ENCODE data around the gene MEMO1. TPM values are rescaled to one million over a fixed set of nuclear protein-coding genes. Genes with fewer than 3 reads are reported as not detected.
A peak's percentile ranks its signal among the peaks of the same experiment; 100 is the strongest.

The MEMO1 gene
- total and polyA plus RNA-seq, 9 of the 15 experiments (the other 6 are each of a cell fraction or from before 2014, with no cell fraction given): 22.1 to 87.7 (median 61.2) TPM

DNA sequence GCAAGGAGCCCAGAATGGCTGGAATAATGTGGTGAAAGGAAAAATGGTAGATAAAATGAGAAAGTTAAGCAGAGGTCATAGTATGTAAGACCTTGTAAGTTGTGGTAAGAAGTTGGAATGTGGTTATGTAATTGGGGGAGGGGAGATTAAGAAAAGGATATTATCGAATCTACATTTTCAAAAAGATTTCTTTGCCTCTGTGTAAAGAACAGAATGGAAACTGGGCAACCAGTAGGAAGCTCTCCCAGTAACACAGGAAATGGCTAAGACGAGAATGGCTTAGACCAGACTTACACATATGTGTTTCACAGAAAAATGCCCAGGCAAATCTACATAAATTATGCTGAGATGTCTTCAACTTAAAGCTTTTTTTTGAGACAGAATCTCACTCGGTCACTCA, 13.2 kb downstream of the MEMO1 start:
- Histone ChIP-seq H3K4me3 (no peak overlapping the region), H3K4me2 (ENCODE audit: insufficient read depth, low read length) (no peak overlapping the region), H3K27me3 (ENCODE audit: control insufficient read depth in 2 of 2, insufficient read depth in 2 of 2, low read length in 2 of 2) (no peaks in the 10 kb centered on the region), H3K36me3 (ENCODE audit: control insufficient read depth, insufficient read depth, low read length) (peaks cover 3% of the 10 kb centered on the region; the same call in 2 of the 3 replicates), H3K27ac (ENCODE audit: extremely low read depth, low read depth, low read length) (no peak overlapping the region; the same call in 2 of the 3 replicates), H3K4me1 (replicated peaks in 1 of 2; ENCODE audit: control insufficient read depth in 2 of 2, insufficient read depth in 2 of 2, low read length in 2 of 2) (peaks cover 11 to 17% of the 10 kb centered on the region in 2 experiments; a peak in 4 of 5 replicates), H3K9me3 (replicated peaks; ENCODE audit: control insufficient read depth, insufficient read depth, low read depth, low read length) (no peaks in the 10 kb centered on the region), H2AFZ (ENCODE audit: low read depth, low read length) (no peak overlapping the region), H3K79me2 (ENCODE audit: control insufficient read depth, insufficient read depth, low read length) (peaks cover 93% of the 10 kb centered on the region), H3K9ac (ENCODE audit: insufficient read depth in 1 of 2, low read depth in 2 of 2, low read length in 2 of 2) (no peak overlapping the region), H4K20me1 (replicated peaks; ENCODE audit: control insufficient read depth, insufficient read depth, low read length) (peaks cover 7% of the 10 kb centered on the region; the same call in 1 of the 2 replicates), H3K9me1 (ENCODE audit: control insufficient read depth, insufficient read depth, low read length) (no peaks in the 10 kb centered on the region)
- intact Hi-C loops (cut with micrococcal nuclease): no loop called here
- ATAC-seq (peak; percentile 14), FAIRE-seq (no peak), DNase-seq (ENCODE audit: extremely low read depth in 1 of 4, low spot score in 3 of 4) (no peak)
- in situ Hi-C loops (cut with MboI): no loop called here
- 47% methylated on average over 3 of the region's 3 CpGs for WGBS (ENCODE audit: insufficient coverage, low coverage, missing lambda C conversion rate)
- ChIA-PET CTCF (ENCODE audit: low intra/inter-chr PET ratio) (no interaction called here), POLR2A (interaction anchor here (1.0 to 1.9 kb wide), 2 partner anchors 9 to 11 kb away, joined by 3 to 7 read pairs; no protein-coding TSS in a partner anchor)
- no TSS peak for BruUV-seq (replicated peaks)
- TF ChIP-seq, protein P1, sequence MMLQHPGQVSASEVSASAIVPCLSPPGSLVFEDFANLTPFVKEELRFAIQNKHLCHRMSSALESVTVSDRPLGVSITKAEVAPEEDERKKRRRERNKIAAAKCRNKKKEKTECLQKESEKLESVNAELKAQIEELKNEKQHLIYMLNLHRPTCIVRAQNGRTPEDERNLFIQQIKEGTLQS (IDR thresholded peaks at IDR 0.05): no peak
- TF ChIP-seq, protein P1 (CRISPR knock-in tag; conservative IDR thresholded peaks at IDR 0.05): no peak
- no peak for TF ChIP-seq MCM7 (IDR thresholded peaks at IDR 0.05)
- TF ChIP-seq, protein P2, sequence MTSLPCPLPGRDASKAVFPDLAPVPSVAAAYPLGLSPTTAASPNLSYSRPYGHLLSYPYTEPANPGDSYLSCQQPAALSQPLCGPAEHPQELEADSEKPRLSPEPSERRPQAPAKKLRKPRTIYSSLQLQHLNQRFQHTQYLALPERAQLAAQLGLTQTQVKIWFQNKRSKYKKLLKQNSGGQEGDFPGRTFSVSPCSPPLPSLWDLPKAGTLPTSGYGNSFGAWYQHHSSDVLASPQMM (CRISPR knock-in tag; IDR thresholded peaks at IDR 0.05): no peak
- no peak for TF ChIP-seq ZNF589 (CRISPR knock-in tag; IDR thresholded peaks at IDR 0.05; ENCODE audit: low read depth)
- no peak for TF ChIP-seq KDM1A (IDR thresholded peaks at IDR 0.05)
- TF ChIP-seq CHD1 (IDR thresholded peaks at IDR 0.05; ENCODE audit: low read length): no peak
- peak in 1 of 2 experiments; percentile 12; a peak in 1 of 4 replicates for TF ChIP-seq TRIM24 (IDR thresholded peaks at IDR 0.05)
- TF ChIP-seq SPI1 (IDR thresholded peaks at IDR 0.05; ENCODE audit: borderline replicate concordance, low read depth, low read length): no peak
- TF ChIP-seq, protein P3, sequence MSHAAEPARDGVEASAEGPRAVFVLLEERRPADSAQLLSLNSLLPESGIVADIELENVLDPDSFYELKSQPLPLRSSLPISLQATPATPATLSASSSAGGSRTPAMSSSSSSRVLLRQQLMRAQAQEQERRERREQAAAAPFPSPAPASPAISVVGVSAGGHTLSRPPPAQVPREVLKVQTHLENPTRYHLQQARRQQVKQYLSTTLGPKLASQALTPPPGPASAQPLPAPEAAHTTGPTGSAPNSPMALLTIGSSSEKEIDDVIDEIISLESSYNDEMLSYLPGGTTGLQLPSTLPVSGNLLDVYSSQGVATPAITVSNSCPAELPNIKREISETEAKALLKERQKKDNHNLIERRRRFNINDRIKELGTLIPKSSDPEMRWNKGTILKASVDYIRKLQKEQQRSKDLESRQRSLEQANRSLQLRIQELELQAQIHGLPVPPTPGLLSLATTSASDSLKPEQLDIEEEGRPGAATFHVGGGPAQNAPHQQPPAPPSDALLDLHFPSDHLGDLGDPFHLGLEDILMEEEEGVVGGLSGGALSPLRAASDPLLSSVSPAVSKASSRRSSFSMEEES (CRISPR knock-in tag; IDR thresholded peaks at IDR 0.05): no peak
- TF ChIP-seq, protein P4, sequence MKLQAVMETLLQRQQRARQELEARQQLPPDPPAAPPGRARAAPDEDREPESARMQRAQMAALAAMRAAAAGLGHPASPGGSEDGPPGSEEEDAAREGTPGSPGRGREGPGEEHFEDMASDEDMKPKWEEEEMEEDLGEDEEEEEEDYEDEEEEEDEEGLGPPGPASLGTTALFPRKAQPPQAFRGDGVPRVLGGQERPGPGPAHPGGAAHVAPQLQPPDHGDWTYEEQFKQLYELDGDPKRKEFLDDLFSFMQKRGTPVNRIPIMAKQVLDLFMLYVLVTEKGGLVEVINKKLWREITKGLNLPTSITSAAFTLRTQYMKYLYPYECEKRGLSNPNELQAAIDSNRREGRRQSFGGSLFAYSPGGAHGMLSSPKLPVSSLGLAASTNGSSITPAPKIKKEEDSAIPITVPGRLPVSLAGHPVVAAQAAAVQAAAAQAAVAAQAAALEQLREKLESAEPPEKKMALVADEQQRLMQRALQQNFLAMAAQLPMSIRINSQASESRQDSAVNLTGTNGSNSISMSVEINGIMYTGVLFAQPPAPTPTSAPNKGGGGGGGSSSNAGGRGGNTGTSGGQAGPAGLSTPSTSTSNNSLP (IDR thresholded peaks at IDR 0.05; ENCODE audit: borderline replicate concordance, low read depth, low read length): no peak
- TF ChIP-seq ZNF212 (CRISPR knock-in tag; IDR thresholded peaks at IDR 0.05): no peak
- no peak for TF ChIP-seq E2F3 (CRISPR knock-in tag; IDR thresholded peaks at IDR 0.05)
- TF ChIP-seq, protein P5, sequence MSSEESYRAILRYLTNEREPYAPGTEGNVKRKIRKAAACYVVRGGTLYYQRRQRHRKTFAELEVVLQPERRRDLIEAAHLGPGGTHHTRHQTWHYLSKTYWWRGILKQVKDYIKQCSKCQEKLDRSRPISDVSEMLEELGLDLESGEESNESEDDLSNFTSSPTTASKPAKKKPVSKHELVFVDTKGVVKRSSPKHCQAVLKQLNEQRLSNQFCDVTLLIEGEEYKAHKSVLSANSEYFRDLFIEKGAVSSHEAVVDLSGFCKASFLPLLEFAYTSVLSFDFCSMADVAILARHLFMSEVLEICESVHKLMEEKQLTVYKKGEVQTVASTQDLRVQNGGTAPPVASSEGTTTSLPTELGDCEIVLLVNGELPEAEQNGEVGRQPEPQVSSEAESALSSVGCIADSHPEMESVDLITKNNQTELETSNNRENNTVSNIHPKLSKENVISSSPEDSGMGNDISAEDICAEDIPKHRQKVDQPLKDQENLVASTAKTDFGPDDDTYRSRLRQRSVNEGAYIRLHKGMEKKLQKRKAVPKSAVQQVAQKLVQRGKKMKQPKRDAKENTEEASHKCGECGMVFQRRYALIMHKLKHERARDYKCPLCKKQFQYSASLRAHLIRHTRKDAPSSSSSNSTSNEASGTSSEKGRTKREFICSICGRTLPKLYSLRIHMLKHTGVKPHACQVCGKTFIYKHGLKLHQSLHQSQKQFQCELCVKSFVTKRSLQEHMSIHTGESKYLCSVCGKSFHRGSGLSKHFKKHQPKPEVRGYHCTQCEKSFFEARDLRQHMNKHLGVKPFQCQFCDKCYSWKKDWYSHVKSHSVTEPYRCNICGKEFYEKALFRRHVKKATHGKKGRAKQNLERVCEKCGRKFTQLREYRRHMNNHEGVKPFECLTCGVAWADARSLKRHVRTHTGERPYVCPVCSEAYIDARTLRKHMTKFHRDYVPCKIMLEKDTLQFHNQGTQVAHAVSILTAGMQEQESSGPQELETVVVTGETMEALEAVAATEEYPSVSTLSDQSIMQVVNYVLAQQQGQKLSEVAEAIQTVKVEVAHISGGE (CRISPR knock-in tag; IDR thresholded peaks at IDR 0.05): no peak
- TF ChIP-seq STAT5A (IDR thresholded peaks at IDR 0.05; ENCODE audit: borderline replicate concordance, low read length): no peak
